ENCODE data around the gene PGAM5. TPM values are rescaled to one million over a fixed set of nuclear protein-coding genes. Genes with fewer than 3 reads are reported as not detected.

The PGAM5 gene
- total and polyA plus RNA-seq, 4 donors: 11.0 to 32.4 (median 23.1) TPM

- TF ChIP-seq, protein P1, sequence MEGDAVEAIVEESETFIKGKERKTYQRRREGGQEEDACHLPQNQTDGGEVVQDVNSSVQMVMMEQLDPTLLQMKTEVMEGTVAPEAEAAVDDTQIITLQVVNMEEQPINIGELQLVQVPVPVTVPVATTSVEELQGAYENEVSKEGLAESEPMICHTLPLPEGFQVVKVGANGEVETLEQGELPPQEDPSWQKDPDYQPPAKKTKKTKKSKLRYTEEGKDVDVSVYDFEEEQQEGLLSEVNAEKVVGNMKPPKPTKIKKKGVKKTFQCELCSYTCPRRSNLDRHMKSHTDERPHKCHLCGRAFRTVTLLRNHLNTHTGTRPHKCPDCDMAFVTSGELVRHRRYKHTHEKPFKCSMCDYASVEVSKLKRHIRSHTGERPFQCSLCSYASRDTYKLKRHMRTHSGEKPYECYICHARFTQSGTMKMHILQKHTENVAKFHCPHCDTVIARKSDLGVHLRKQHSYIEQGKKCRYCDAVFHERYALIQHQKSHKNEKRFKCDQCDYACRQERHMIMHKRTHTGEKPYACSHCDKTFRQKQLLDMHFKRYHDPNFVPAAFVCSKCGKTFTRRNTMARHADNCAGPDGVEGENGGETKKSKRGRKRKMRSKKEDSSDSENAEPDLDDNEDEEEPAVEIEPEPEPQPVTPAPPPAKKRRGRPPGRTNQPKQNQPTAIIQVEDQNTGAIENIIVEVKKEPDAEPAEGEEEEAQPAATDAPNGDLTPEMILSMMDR (IDR thresholded peaks at IDR 0.05; ENCODE audit: control extremely low read depth, extremely low read depth): no peak
- Histone ChIP-seq H3K36me3 (ENCODE audit: control insufficient read depth in 4 of 4, insufficient read depth in 4 of 4, low read length in 4 of 4) (peaks cover 9 to 60% (median 24%) of the 10 kb centered on the region in 4 donors), H3K9ac (ENCODE audit: insufficient read depth in 1 of 2, low read length in 2 of 2) (no peak overlapping the region), H3K4me3 (no peak overlapping the region), H3K27ac (ENCODE audit: low read depth in 1 of 2, low read length in 1 of 2) (no peak overlapping the region), H3K27me3 (ENCODE audit: control insufficient read depth in 3 of 3, insufficient read depth in 3 of 3, low read length in 2 of 3) (no peaks in the 10 kb centered on the region), H3K4me1 (ENCODE audit: control insufficient read depth in 5 of 5, insufficient read depth in 5 of 5, low read length in 5 of 5) (no peaks in the 10 kb centered on the region), H3K9me3 (ENCODE audit: control insufficient read depth in 4 of 4, insufficient read depth in 3 of 4, low read length in 3 of 4) (no peaks in the 10 kb centered on the region)
- ATAC-seq (ENCODE audit: insufficient read depth, low FRiP score): no peak
- 94 to 95% methylated on average over 21 of the region's 21 CpGs for WGBS, 2 donors
- no peak for DNase-seq
Measured at GRCh38 chr12:132718644-132719043, 8.0 kb downstream of the PGAM5 start.

- no peaks in the 10 kb centered on the region for H3K4me1 ChIP-seq (ENCODE audit: control insufficient read depth in 5 of 5, insufficient read depth in 5 of 5, low read length in 5 of 5)
- no peaks in the 10 kb centered on the region for H3K27me3 ChIP-seq (ENCODE audit: control insufficient read depth in 3 of 3, insufficient read depth in 3 of 3, low read length in 2 of 3)
- ATAC-seq (ENCODE audit: insufficient read depth, low FRiP score) (no peak), DNase-seq (no peak)
- H3K36me3 ChIP-seq (ENCODE audit: control insufficient read depth in 4 of 4, insufficient read depth in 4 of 4, low read length in 4 of 4): peaks cover 9 to 65% (median 24%) of the 10 kb centered on the region in 4 donors
- H3K9me3 ChIP-seq (ENCODE audit: control insufficient read depth in 4 of 4, insufficient read depth in 3 of 4, low read length in 3 of 4): no peaks in the 10 kb centered on the region
- TF ChIP-seq, protein P1 (IDR thresholded peaks at IDR 0.05; ENCODE audit: control extremely low read depth, extremely low read depth): no peak
- H3K4me3 ChIP-seq: no peak overlapping the region
- H3K27ac ChIP-seq (ENCODE audit: low read depth in 1 of 2, low read length in 1 of 2): no peak overlapping the region
- 96% methylated on average over 31 of the region's 31 CpGs for WGBS, 2 donors
- no peak overlapping the region for H3K9ac ChIP-seq (ENCODE audit: insufficient read depth in 1 of 2, low read length in 2 of 2)
Measured at GRCh38 chr12:132719141-132719953, 8.7 kb downstream of the PGAM5 start.

DNA sequence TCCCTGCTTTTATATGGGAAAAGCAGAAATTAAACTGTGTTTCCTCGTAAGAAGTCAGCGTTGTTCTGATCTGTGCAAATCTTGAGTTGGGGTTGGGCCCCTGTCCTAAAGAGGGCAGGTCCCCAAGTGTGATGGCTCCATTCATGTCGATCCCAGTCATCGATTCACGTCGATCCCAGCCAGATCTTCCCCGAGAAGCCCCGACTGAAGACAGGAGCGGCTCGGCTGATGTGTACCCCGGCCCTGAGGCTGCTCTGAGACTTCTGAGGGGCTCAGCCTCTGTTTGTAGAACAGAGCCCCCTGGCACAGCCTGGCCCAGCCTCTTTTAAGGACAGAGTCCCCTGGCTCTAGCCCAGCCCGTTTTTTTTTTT, 9.3 kb downstream of the PGAM5 start:
- Histone ChIP-seq H3K27ac (ENCODE audit: low read depth in 1 of 2, low read length in 1 of 2) (no peak overlapping the region), H3K36me3 (ENCODE audit: control insufficient read depth in 4 of 4, insufficient read depth in 4 of 4, low read length in 4 of 4) (peaks cover 5 to 69% (median 22%) of the 10 kb centered on the region in 4 donors), H3K4me3 (no peak overlapping the region), H3K4me1 (ENCODE audit: control insufficient read depth in 5 of 5, insufficient read depth in 5 of 5, low read length in 5 of 5) (no peaks in the 10 kb centered on the region), H3K9ac (ENCODE audit: insufficient read depth in 1 of 2, low read length in 2 of 2) (no peak overlapping the region), H3K27me3 (ENCODE audit: control insufficient read depth in 3 of 3, insufficient read depth in 3 of 3, low read length in 2 of 3) (no peaks in the 10 kb centered on the region), H3K9me3 (ENCODE audit: control insufficient read depth in 4 of 4, insufficient read depth in 3 of 4, low read length in 3 of 4) (no peaks in the 10 kb centered on the region)
- DNase-seq (no peak), ATAC-seq (ENCODE audit: insufficient read depth, low FRiP score) (no peak)
- TF ChIP-seq, protein P1 (IDR thresholded peaks at IDR 0.05; ENCODE audit: control extremely low read depth, extremely low read depth): no peak
- 94% methylated on average over 12 of the region's 12 CpGs for WGBS, 2 donors
